Islet precursor cell (in vitro differentiated cells): ENCODE results near the gene MACROD2.

Source experiments
- DNase-seq: peaks from one replicate; pipeline ENCODE4 v3.0.0-alpha.2; 2018

The MACROD2 gene

DNA sequence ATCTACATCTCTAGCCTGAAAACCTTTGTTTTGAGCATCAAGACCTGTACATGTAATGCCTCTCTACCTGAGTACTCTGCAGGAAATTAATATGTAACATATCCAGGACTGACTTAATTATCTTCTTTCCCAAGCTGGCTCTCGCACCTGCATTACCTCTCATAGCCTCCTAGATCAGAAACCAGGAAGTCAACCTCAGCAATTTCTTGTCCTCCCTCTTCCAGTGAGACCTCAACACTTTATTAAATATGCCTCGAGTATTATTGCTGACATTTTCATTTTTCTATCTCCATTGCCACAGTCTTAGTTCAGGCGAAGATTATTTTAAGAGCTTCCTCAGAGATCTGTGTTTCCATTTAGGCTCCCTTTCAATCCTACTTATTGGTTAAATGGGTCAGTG lies 69.0 kb downstream of the MACROD2 start:
- no peak for DNase-seq

DNA sequence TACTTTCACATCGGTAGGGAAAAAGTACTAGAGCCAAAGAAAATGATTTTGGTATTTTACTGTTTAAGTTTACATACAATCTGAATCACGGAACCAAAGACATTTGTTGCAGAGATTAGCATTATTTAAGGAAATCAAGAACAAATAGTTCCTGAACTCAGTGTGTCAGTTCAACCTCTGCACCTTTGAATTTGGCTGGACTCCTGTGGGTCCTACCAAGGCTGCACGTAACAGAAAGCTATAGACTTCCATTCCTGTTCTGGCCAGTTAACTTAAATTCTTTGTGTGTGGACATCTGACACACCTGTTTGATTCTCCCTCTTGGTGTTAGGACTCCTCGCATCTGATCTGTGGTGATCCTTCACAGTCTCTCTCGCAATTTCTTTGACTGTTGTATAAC lies 69.6 kb downstream of the MACROD2 start:
- DNase-seq: no peak

DNA sequence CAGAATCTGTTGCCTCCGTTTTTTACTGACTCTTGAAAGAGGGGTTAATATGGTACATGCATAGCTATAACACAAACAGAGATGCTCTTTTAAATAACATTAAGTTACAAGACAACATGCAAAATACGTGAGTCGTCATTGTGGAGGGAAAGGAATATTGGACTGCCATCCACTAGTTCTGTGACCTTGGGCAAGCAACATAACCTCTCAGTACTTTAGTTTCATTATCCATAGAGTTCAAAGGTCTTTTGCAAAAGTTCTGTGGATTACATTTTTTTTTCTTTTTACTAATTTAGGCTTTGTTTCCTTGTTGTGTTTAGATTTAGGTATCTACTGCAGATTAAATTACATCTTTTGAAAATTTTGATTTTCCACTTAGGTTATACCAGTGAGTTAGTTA lies 70.5 kb downstream of the MACROD2 start:
- DNase-seq: no peak

DNA sequence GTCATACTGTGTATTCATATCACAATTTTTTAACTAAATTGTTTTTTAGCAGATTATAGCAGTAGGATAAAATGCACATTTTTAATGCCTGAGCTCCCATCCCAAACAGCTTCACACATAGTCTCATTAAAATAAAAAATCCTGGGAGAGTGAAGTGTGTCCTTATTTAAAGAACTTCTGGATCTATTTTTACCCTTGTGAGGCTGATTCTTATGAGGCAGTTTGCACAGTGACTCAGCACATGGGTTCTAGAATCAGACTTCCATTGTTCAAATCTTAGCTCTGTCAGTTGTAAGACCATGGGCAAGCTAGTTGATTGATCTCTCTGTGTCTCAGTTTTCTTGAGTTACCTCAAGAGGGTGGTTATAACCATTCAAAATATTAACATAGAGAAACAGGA lies 72.3 kb downstream of the MACROD2 start:
- no peak for DNase-seq

DNA sequence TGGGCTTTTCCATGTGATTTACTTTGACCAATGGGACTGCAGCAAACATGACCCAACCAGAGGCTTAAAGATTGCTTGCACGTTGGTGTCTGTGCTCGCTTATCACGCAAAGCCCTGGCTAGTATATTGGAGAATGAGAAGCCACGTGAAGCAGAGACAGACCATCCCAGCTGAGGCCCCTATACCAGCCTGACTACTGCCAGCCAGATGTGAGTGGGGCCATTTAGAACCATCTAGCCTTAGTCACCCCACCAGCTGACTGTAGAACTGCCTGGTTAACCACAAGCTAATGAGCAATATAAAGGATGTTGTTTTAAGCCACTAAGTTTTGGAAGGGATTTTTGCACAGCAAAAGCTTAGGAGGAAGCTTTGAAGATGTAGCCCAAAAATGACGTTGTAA lies 74.5 kb downstream of the MACROD2 start:
- DNase-seq: no peak

DNA sequence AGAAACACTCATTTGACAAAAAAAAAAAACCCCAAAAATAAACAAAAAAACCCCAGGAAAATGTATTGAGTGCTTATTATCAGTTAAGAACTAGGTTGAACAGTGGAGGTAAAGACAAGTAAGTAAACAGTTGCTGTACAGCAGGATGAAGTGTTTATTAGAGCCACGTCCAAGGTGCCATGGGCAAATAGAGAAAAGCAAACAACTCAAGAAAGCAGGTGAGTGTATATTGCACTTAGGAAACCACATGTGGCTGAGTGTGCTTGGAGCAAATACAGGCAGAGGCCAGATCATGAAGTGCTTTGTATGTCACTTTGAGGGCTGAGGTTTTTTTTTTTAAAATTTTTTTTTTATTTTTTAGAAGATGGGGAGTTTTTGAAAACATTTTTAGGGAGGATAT lies 98.3 kb downstream of the MACROD2 start:
- no peak for DNase-seq

DNA sequence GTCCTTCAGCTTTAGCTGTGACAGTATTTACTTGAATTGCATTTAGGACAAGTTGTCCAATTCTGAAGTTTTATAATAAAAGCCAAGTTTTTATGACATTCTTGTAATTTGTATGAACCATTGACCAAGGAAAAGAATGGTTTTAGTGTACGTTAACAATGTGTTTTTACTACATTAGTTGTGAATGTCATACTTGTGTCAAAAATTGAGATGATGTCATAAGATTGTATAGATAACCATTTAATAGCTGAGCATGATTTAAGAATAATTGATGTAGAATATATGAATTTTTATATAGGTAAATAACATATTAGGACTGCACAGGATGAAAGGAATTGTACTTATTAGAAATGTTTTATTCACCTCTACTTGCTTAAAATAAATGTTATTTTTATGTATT lies 102.9 kb downstream of the MACROD2 start:
- no peak for DNase-seq

DNA sequence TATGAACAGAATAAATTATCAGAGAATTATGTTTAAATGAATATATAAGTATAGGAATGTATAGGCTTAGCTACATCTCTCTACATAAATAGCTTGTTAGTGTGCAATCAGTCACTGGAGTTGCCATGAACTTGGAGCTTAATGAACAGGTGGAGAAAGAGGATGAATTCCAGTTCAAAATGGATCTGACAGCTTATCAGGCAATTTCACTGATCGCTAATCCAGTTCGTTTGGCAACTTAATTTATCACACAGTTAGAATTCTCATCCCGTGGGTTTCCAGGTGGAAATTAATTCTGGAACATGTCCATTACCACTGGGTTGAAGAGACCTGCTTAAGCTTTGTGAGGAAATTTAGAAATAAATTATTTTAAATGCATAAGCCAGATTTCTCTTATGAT lies 118.1 kb downstream of the MACROD2 start:
- no peak for DNase-seq

DNA sequence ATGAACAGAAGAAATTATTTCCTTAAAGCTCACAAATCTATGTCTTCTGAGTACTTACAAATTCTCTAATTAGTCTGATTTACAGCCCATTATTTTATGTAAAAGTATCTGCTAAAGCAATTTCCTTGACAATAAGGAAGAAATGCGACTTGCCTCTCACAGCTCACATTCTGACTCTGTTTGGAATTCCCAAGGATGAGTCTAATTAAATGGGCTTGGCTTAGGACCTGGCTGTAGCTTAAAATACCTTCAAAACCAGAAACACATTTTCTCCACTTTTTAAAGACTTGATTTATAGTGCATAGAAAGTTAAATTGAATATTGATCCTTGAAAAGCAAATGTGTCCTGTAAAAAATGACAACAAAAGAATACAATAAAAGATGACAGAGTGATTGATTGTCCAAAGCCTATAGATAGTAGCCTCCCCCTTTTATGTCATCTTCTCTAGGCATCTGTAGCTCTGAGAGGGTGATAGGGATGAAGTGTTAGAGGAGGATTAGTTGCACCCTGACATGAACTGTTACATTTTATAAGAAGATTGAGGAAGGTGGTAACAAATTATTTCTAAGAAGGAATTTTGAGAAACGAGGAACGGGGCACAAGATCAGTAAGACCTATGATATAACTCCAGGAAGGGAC lies 118.9 kb downstream of the MACROD2 start:
- DNase-seq: no peak

DNA sequence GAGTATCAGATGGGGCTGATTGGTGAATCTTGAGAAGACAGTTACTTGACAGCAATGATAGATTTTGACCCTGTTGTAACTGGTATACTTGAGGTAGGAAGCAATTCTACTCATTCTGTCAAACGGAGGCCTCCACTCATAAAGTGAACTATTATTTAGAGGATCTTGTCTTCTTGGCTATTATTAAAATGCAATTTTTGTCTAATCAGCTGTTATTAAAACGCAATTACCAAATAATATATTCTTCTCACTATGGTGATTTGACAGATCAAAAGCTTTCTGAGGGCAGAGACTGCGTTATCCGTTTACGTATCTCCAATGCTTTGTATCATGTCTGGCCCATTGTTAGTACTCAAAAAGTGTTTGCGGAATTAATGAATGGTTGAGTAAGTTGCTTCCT lies 120.7 kb downstream of the MACROD2 start:
- DNase-seq: no peak

DNA sequence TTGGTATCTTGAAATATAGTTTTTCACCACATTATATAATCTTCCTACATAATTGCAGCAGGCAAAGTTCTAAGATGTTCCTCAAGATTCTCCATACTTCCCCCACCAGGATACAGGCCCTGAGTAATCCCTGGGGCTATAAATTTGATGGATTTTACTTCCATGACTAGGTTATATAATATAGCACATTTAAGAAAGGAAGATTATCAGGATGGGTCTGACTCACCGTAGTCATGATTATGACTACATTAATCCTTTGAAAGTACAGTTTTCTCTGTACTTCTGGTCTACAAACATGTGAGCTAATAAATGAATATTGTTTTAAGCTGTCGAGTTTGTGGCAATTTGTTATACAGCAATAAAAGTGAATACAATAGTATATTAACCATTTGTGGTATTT lies 122.5 kb downstream of the MACROD2 start:
- DNase-seq: no peak

DNA sequence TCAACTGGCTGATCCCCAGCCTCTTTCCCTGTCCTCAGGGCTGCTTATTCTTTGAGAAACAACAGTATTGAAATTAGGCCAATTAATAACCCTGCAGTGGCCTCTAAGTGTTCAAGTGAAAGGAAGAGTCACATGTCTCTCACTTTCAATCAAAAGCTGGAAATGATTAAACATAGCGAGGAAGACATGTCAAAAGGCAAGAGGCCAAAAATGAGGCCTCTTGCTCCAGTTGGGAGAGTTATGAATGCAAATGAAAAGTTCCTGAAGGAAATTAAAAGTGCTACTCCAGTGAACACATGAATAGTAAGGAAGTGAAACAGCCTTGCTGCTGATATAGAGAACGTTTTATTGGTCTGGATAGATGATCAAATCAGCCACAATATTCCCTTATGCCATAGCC lies 131.5 kb downstream of the MACROD2 start:
- no peak for DNase-seq

DNA sequence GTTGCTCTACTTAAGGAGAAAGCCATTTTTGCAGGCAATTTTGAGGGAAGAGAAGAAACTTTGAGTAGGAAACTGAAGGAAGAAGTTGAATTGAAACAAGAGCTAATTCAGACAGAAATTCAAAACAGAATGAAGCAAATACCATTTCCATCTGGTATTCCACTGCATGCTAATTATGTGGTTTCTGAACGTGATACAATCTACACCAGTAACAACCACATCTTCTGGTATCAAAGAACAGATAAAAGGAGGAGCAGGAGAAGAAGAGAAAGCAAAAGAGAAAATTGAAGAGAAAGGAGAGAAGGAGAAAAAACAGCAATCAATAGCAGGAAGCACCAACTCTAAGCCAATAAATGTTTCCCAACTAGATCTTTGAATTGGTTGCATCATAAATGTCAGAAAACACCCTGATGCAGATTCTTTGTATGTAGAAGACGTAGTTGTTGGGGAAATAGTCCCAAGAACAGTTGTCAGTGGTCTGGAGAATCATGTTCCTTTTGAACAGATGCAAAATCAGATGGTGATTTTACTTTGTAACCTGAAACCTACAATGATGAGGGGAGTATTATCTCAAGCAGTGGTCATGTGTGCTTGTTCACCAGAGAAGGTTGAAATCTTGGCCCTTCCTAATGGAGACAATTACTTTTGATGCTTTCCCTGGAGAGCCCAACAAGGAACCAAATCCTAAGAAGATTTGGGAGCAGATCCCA lies 132.4 kb downstream of the MACROD2 start:
- DNase-seq: no peak

DNA sequence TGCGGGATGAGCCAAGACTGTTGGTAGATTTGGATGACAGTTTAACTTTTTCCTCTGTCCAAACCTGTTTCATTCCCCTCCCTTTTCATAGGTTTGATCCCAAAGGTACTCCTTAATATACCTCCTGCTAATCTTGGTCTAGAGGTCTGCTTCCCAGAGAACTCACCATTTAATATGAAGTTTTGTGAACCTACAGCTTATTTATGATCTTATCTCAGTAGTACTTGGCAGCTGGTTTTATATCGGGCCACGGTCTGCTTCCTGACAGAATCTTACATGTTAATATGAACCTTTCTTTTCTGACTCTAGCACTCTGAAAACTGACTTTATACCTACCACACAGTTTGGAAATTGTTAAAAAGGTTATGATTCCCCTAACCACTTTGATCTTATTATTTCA lies 138.7 kb downstream of the MACROD2 start:
- no peak for DNase-seq

DNA sequence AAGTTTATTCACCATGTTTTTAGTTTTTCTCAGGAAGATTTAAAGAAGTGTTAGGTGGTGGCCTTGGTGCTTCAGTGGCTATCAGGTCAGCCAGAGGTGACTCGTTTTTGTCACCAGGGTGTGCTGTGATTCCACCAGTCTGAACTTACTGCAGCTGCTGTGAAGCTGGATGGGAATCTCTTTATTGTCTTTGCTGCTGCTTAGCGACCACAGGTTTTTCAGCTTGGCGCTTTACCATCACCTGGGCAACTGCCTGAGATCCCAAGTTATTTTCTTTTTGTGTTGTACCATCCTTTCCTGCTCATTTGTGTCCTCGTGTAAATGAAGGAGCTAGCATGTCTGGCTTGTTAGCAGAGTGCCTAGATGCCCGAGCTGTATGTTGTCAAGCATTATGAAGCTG lies 146.9 kb downstream of the MACROD2 start:
- peak; percentile 86 for DNase-seq

DNA sequence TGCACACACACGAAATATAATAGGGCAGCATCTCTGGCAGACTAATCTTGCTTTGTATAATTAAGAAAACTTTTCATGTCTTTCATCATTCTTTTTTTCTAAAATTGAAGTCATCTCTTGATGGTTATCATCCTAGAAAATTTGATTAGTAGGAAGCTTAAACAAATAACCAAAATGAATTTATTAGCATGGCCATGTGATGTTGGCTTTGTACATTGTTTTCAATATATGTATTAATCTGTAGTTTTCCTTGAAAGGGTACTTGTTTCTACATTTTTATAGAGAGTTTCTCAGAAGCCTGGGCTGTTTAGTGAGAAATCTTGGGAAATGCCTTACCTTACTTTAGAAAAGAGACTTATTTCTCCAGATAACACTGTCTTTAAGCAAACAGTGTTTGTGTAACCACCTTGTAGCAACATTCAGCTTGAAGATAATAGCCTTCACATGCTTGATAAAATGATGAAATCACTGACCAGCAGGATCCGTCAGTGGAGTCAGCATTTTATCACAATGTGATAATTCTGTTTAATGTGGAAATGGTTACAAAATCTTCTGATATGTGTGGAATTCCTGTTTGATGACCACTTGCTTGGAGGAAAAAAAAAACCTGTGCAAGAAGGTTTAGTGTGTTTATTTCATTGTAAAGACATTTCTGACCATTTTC lies 147.8 kb downstream of the MACROD2 start:
- DNase-seq: no peak

DNA sequence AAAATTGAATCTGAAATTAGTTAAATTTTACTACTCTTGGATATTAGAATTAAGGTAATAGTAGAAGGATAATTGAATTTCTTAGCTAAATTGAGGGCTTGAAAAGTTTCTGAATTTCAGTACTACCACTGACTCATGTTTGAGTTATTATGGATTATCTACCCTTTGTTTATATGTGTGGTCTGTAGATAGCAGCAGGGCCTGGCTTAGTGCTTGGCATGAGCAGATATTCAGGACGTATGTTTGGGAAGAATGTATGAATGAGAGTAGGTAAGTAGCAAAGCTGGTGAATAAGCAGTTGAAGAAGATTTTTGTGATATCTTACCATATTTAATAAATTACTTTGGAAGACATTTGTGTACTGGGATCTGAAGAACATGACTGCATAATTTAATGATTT lies 152.7 kb downstream of the MACROD2 start:
- no peak for DNase-seq

DNA sequence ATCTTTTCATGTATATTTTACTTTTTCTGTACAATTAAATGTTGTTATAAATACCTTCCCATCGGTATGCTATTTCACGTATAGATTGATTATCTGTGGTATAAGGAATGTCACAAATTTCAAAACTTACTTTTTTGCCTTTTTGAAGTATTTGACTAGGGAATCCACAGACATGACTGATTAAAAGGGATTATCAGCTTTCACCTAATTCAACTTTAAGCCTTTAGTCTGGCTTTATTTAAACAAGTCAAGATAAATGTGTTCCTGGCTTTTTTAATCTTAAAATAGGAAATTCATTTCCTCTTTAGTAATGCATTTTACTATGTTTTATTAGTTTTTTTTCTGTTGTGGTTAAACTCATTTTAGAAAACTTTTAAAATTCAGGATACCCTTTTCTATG lies 160.0 kb downstream of the MACROD2 start:
- no peak for DNase-seq

DNA sequence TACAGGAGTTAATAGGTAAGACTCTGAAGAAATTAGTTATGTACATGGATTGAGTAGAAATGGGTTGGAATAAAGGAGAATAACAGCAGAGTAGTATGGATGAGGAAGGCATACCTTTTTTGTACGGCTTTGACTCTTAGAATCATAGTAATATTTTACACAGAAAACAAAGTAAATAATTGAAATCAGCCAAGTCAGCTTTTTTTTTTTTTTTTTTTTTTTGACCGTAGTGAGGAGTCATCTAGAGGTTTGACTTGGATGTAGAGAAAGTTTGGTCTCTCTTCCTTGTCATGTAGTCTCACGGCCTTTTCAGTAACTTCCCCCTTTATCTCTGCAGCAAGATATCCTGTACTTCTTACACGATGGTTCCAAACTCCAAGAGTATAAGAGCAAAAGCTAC lies 183.2 kb downstream of the MACROD2 start:
- no peak for DNase-seq

DNA sequence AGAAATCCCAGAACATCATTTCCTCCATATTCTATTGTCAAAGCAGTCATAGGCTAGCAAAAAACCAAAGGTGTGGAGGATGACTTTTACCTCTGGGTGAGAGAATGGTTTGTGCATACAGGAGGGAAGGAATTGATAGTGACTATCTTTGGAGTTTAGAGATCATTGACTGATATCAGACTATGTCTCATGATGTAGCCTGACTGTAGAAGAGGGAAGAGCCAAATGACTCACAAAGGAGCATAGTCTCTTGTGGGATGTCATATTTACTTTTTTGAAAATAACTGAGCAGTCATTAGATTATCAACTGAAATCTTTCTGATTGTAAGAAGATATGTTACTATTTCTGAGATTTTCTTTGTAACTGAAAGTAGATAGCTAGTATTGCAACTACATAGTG lies 183.6 kb downstream of the MACROD2 start:
- no peak for DNase-seq

DNA sequence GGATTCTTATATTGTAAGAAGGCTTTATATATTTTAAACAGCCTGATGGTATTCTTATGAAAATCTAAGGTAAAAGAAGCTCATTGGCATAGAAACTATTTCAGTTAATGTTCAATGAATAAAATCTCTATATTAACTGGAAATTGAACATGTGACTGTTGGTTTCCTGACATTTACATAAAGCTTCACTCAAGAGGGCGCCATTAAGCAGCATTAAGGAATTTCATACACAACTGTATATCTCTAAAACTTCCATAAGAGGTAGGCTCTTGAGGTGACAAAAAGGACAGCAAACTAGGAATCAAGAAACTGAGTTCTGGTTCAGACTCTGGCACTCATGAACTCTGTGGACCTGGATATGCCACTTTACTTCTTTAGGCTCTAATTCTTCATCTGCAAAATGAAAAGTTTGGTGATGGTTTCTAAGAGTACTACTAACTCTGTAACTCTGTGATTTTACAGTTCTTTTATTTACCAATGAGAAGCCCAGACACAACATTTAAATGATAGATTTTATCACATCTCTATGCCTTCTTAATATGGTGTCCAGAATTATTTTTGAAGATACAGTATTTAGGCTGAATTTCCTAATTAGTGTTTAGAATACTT lies 194.6 kb downstream of the MACROD2 start:
- no peak for DNase-seq

DNA sequence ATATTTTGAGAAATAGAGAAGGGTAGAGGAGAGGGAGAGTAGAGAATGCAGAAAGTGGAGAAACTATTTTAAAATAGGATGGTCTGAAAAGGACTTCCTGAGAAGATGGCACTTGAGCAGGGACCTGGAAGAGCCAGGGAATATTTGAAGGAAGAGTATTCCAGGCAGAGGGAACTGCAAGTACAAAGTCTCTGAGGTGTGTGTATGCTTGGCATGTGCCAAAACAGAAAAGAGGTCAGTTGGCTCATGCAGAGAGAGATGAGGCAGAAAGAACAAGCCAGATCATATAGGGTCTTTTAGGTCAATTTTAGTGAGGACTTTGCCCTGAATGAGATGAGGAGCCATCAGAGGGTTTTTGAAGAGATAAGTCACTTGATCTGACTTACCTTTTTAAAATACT lies 196.2 kb downstream of the MACROD2 start:
- no peak for DNase-seq

DNA sequence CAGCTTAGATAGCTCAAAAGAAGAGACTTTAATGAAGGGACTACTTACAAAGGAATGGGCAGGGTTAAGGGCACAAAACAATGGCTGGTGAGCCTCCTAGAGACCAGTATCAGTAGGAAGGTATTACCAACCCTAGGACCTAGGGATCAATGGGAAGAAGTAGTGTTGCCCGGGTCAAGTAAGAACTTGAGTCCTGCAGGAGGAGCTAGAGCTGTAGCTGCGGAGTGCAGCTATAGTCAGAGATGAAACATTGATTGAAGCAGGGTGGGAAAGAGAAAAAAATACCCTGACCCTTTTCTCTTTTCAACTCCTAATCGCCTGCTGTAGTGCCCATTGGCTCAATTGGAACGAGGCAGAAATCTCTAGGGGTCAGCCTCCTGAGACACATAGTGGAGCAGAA lies 198.1 kb downstream of the MACROD2 start:
- DNase-seq: no peak

DNA sequence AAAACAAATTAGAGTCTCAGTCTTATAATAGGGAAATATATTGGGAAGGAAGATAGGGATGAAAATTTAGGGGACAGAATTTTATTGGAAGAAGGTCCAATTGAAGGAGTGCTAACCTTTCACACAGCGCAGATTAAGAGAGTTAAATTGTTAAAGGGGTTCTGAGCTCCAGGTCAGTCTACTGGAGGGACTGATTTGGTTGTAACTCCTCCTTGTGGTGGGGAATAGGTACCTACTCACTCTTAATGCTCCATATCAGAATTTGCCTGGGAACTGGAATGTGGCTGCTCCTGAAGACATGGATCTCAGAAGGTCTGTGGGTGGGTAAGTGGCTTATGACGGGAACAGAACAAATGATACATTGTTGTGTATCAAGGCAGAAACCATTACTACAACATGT lies 198.6 kb downstream of the MACROD2 start:
- no peak for DNase-seq
